GM18520 (cell line): ENCODE results near the gene STAM.
A peak's percentile ranks its signal among the peaks of the same experiment; 100 is the strongest.
"Not testable (repeated sequence)": the region's sequence is repeated elsewhere in the genome, so short reads cannot be mapped to it uniquely, and the experiment has no call there.

Experiments
- ATAC-seq: cut with Tn5 transposase; IDR thresholded peaks from one replicate; pipeline ENCODE4 v1.9.1; 2021; ENCODE audit not compliant: unreplicated experiment

The STAM gene

DNA sequence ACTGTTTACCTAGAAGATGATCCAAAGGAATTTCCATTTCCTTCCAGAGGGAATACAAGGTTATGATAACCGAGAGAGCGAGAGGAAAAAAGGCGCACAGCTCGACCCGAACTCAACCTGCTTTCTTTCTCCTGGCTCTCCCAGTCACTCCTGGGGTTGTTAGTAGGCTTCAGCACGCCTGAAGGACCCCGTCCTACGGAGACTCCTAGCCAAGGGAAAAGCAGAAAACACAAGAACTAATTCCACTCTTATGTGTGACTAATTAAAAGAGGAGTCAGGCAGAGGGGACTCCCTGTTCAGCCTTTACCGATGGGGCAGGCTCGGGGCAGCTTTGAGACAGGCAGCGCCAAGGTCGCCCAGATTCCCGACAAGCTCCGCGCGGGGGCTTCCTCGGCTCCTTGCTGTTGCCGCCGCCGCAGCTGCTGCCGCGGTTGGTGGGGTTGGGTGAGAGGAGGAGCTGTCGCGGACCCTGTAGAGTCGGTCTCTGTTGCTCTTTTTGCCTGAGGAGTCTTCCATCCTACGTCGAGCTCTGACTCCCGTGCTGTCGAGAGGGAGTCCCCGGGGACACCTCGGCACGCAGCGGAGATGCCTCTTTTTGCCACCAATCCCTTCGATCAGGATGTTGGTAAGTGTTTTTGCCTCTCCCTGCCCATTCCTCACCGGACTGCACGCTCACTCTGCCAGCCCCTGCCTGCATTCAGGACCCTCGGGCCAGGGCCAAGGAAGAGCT, at the start of gene STAM:
STAM (plus strand) TSS at position 397 of the 730 bp plus-strand sequence; CDS start at position 586, 189 bp downstream.
- peak; percentile 82 for ATAC-seq

- ATAC-seq = no peak
Measured at GRCh38 chr10:17597386-17597785, 46.6 kb upstream of the STAM start.

DNA sequence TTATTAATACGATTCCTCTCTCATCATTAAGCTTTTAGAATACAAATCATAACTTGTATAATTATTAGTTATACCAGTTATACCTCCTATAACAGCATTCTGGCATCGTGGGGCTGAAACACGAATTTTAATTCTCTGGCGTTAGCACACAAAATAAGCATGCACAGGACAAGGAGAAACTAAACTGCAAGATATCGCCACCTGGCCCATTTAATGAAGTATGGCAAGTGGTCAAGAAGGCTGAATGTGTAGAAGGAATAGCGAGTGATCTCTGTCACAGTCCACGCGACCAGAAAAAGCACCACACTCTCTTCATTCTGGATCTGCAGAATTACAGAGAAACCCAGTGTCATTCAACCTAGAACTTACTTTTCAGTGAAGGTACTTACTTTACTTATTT, 44.9 kb upstream of the STAM start:
- ATAC-seq = no peak

DNA sequence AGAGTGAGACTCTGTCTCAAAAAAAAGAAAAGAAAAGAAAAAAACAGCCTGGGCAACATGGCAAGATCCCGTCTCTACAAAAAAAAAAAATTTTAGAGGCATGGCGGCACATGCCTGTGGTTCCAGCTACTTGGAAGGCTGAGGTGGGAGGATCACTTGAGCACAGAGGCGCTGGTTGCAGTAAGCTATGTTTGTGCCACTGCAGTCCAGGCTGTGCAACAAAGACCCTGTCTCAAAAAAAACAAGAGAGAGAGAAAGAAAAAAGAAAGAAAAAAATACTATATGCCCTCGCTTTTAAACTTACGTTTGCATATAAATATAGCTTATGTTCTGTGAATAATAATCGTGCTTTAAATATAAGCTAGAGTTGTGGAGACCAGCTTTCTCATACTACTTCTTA, 38.0 kb upstream of the STAM start:
- ATAC-seq = no peak

DNA sequence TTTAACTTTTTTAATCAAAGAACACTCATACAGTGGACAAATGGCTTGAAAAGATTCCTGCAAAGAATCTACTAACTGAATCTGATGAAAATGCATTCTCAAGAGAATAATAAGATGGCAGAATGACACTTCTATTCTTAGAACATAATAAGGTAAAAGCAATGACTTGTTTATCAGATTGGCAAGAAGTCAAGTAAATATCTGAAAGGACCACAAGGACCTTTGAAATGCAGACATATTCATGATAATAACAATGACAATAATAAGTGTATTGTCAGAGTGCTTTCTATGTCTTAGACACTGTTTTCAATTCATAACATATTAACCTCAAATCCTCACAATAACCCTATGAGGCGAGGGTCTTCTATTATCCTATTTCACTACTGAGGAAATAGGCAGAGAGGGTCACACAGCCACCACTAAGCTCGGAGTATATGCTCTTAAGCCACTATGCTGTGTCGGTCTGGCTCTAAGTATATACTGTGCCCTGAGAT, 37.4 kb upstream of the STAM start:
- ATAC-seq = no peak

DNA sequence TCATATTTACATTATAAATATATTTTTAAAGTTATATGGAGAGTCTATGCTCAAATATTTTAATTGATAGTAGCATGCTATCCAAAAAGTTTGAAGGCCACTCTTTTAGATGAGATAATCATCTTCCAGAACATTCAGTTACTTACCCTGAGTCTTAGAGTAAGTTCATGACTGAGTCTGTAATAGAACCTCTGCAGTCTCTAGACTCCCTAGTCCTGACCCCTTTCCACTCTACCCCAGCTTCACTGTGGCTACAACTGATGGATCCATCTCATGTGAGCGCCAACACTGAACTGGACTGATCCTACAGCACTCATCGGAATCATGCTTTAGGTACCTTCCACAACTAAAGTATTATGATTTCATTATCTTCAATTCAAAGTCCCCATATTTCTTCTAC, 36.9 kb upstream of the STAM start:
- no peak for ATAC-seq

GRCh38 chr10:17607603-17608332, 36.2 kb upstream of the STAM start:
- peak; percentile 70 for ATAC-seq

GRCh38 chr10:17609523-17610079, 34.4 kb upstream of the STAM start:
- no peak for ATAC-seq

DNA sequence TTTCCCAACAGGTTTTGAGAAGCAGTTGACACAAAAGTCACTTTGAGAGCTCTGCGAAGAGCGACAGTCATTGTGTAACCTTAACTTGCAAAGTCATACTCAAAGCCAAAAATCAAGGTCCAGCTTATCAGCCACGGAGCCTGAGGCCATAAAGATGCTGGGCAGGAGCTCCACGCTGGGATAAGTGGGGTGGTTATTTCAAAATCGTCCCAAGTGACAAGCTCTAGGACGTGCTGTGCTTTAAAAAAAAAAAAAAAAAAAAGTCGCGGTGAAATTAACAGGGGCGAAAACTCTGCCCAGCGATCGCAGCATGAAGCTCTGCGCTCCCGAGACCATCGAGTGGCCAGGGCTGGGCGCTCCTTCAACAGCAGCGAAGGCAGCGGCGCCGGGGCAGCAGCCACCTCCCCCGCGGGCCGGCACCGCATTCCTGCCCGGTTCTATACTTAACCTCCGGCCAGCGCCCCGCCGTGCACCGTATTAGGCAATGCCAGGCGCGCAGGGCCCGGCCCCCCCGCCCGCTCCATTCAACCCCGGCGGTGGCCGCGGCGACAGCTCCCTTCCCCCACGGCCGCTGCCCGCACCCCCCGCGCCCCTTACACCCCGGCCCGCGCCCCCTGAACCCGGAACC, 27.4 kb upstream of the STAM start:
- peak; percentile 11 for ATAC-seq

GRCh38 chr10:17617031-17617911, 26.7 kb upstream of the STAM start, which contains the start of gene HACD1:
Gene HACD1 (minus strand): TSS chr10:17617374. CDS start chr10:17617339, 35 bp downstream.
- peak; percentile 34 for ATAC-seq

GRCh38 chr10:17622061-17622460, 21.9 kb upstream of the STAM start:
- no peak for ATAC-seq

- ATAC-seq = no peak
Measured at GRCh38 chr10:17624996-17625395, 19.0 kb upstream of the STAM start.

DNA sequence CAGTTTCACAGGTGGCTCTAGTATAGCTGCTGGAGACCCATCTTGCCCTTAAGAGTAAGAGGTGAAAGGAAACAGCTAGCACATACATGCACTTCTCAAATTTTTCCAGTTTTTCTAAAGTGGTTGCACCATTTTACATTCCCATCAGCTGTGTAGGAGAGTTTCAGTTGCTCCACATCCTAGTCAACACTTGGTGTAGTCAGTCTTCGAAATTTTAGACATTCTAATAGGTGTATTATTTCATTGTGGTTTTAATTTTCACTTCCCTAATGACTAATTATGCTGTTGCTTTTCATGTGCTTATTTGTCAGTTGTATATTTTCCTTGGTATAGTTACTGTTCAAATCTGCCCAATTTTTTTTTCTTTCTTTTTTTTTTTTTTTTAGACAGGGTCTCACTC, 17.3 kb upstream of the STAM start:
- no peak for ATAC-seq

DNA sequence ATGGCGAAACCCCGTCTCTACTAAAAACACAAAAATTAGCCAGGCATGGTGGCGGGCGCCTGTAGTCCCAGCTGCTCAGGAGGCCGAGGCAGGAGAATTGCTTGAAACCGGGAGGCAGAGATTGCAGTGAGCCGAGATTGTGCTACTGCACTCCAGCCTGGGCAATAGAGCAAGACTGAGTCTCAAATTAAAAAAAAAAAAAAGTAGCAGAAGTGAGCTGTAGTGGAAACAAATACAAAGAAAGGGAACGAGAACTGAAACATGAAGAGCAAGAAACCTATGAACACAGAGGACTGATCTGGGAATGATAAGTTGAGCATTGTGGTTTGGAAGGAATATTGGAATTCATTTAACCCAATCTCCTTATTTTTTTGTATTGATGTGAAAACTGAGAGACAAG, 11.4 kb upstream of the STAM start:
- not testable (repeated sequence) for ATAC-seq

- no peak for ATAC-seq
Measured at GRCh38 chr10:17633353-17633752, 10.6 kb upstream of the STAM start.

DNA sequence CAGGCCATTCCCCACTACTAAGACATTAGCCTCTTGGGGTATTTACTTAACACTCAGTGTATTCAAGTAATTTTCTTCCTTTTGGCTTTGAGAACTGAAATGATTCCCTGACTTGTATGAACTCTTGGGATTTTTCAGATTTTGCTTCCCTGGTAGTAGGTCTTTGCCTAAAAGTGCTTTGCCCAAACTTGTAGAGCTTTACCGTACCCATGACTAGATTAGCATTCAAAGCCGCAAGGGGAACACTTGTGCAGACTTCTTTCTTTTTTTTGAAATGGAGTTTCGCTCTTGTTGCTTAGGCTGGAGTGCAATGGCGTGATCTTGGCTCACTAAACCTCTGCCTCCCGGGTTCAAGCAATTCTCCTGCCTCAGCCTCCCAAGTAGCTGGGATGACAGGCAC, 6.1 kb upstream of the STAM start:
- no peak for ATAC-seq

- ATAC-seq = no peak
Measured at GRCh38 chr10:17640331-17640816, 3.6 kb upstream of the STAM start.

GRCh38 chr10:17643339-17643754, 604 bp upstream of the STAM start:
- no peak for ATAC-seq

DNA sequence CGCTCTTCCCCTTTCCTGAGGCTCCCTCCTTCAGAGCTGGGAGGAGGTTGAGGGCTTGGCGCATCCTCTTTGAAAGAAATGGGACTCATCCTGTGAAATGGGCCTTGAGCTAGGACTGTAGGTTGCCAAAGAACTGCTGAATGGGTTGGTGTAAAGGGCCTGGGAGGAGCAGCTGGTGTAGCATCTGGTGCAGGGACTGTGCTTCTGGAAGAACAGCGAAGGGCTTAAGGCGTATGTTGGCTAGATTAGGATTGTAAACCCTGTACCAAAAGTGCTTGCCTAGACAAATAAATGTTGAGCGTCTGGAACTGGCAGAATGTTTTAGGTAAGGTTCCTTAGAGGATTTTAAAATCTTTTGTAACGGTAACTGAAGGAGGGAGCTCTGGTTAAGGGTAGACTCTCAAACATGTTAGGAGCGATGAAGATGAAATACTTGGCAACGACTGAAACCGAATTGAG, 563 bp downstream of the STAM start:
- ATAC-seq = no peak
